Measurements from ENCODE around the gene DCLK2.

DNA sequence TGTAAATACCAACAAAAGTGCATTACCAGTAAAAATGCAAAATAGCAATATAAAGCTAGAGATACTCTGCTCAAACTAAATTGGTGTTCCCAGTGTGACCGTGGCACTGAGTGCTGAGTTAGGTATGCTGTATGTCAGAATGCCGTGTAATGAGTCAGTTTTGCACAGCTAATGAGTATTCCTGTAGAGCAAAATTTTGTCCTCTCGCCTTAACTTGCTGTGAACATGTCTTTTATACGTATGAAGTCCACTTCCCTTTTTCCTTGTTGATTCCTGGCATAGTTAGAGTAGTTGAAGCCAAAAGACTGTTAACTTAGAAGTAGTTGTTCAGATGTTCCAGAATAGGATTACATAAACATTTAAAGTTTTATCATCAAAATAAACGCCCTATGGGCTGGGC is 11.5 kb downstream of the DCLK2 start:
- TF ChIP-seq, protein P1, sequence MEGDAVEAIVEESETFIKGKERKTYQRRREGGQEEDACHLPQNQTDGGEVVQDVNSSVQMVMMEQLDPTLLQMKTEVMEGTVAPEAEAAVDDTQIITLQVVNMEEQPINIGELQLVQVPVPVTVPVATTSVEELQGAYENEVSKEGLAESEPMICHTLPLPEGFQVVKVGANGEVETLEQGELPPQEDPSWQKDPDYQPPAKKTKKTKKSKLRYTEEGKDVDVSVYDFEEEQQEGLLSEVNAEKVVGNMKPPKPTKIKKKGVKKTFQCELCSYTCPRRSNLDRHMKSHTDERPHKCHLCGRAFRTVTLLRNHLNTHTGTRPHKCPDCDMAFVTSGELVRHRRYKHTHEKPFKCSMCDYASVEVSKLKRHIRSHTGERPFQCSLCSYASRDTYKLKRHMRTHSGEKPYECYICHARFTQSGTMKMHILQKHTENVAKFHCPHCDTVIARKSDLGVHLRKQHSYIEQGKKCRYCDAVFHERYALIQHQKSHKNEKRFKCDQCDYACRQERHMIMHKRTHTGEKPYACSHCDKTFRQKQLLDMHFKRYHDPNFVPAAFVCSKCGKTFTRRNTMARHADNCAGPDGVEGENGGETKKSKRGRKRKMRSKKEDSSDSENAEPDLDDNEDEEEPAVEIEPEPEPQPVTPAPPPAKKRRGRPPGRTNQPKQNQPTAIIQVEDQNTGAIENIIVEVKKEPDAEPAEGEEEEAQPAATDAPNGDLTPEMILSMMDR (IDR thresholded peaks at IDR 0.05): no peak
- no peak for TF ChIP-seq EZH2 (IDR thresholded peaks at IDR 0.05; ENCODE audit: borderline replicate concordance, insufficient read depth, low read depth, low read length, poor library complexity, severe bottlenecking)
